CD4-positive, alpha-beta memory T cell (primary cell): ENCODE data around the gene BTG2. TPM values are rescaled to one million over a fixed set of nuclear protein-coding genes. Genes with fewer than 3 reads are reported as not detected.

Source experiments
- CTCF ChIA-PET: fragments of 350-600 bp; sonication (Branson Sonifier 250); formaldehyde crosslinking; loops from one replicate; lab custom pipeline; 2021; ENCODE audit warnings: inconsistent platforms; ENCODE audit not compliant: partially characterized antibody; lab: Charles Lee
- POLR2A ChIA-PET: fragments of 350-600 bp; sonication (Branson Sonifier 250); formaldehyde crosslinking; loops from one replicate; lab custom pipeline; 2021; ENCODE audit not compliant: partially characterized antibody; lab: Charles Lee
- DNase-seq, 5 donors: peaks; one replicate each; pipeline versions ENCODE4 v3.0.0 to v3.0.0-alpha.2; 2020 to 2022; ENCODE audit warnings: mixed read lengths in 1 of 5
- H3K27ac ChIP-seq: one replicate; pipeline ENCODE4 v1.7.0; 2013; ENCODE audit warnings: low read depth, low read length
- H3K27me3 ChIP-seq: 2 replicates; pipeline ENCODE4 v1.7.0; 2013; ENCODE audit warnings: mild to moderate bottlenecking, low read length, moderate library complexity; ENCODE audit not compliant: insufficient read depth
- H3K36me3 ChIP-seq: 2 replicates; pipeline ENCODE4 v1.7.0; 2013; ENCODE audit warnings: mild to moderate bottlenecking, low read length, moderate library complexity; ENCODE audit not compliant: insufficient read depth
- H3K4me1 ChIP-seq: 2 replicates; pipeline ENCODE4 v1.7.0; 2013; ENCODE audit warnings: mild to moderate bottlenecking, low read length, moderate library complexity; ENCODE audit not compliant: insufficient read depth
- H3K4me3 ChIP-seq, 2 donors: one replicate each; pipeline ENCODE4 v1.7.0; 2013; ENCODE audit warnings: low read length in 2 of 2, mild to moderate bottlenecking in 1 of 2
- H3K9me3 ChIP-seq, 2 donors: one replicate each; pipeline ENCODE4 v1.7.0; 2013; ENCODE audit warnings: low read length in 2 of 2, control low read depth in 1 of 2; ENCODE audit not compliant: control insufficient read depth in 1 of 2
- H3K27ac Mint-ChIP-seq, 7 donors: one replicate each; pipeline ENCODE4 v1.8.0; 2020 to 2021; ENCODE audit warnings: mixed read lengths in 7 of 7, mild to moderate bottlenecking in 6 of 7, inconsistent platforms in 3 of 7, moderate library complexity in 3 of 7
- H3K27me3 Mint-ChIP-seq, 2 donors: one replicate each; pipeline ENCODE4 v1.8.0; 2020 to 2021; ENCODE audit warnings: mixed read lengths in 2 of 2
- H3K36me3 Mint-ChIP-seq, 2 donors: one replicate each; pipeline ENCODE4 v1.8.0; 2020 to 2021; ENCODE audit warnings: mixed read lengths in 2 of 2, inconsistent platforms in 1 of 2, mild to moderate bottlenecking in 1 of 2
- H3K4me1 Mint-ChIP-seq, 4 donors: one replicate each; pipeline ENCODE4 v1.8.0; 2020 to 2021; ENCODE audit warnings: mixed read lengths in 4 of 4, mild to moderate bottlenecking in 1 of 4
- H3K4me3 Mint-ChIP-seq, 8 donors: one replicate each; pipeline ENCODE4 v1.8.0; 2020 to 2021; ENCODE audit warnings: mixed read lengths in 8 of 8, mild to moderate bottlenecking in 7 of 8, moderate library complexity in 6 of 8, inconsistent platforms in 3 of 8
- H3K9me3 Mint-ChIP-seq, 8 donors: one replicate each; pipeline ENCODE4 v1.8.0; 2020 to 2021; ENCODE audit warnings: mixed read lengths in 8 of 8, mild to moderate bottlenecking in 5 of 8, inconsistent platforms in 3 of 8, moderate library complexity in 1 of 8
- intact Hi-C: fragments of 100-400 bp; cut with micrococcal nuclease; formaldehyde crosslinking; loops from one replicate; pipeline ENCODE4 v1.15.1; 2023
- polyA plus RNA-seq, 2 donors: library from polyadenylated mRNA; unstranded; fragments of 300-500 nt; fragmentation: Illumina TruSeq; gene quantifications; one replicate each; pipeline ENCODE4 v1.2.3, GENCODE V29; 2021
- total RNA-seq, 2 experiments: library from RNA; stranded (reverse); gene quantifications; one replicate each; pipeline ENCODE4 v1.2.3, GENCODE V29; 2021

Gene BTG2
- total and polyA plus RNA-seq, 4 experiments from 2014 or later, result 123 to 288 (median 199) TPM

DNA sequence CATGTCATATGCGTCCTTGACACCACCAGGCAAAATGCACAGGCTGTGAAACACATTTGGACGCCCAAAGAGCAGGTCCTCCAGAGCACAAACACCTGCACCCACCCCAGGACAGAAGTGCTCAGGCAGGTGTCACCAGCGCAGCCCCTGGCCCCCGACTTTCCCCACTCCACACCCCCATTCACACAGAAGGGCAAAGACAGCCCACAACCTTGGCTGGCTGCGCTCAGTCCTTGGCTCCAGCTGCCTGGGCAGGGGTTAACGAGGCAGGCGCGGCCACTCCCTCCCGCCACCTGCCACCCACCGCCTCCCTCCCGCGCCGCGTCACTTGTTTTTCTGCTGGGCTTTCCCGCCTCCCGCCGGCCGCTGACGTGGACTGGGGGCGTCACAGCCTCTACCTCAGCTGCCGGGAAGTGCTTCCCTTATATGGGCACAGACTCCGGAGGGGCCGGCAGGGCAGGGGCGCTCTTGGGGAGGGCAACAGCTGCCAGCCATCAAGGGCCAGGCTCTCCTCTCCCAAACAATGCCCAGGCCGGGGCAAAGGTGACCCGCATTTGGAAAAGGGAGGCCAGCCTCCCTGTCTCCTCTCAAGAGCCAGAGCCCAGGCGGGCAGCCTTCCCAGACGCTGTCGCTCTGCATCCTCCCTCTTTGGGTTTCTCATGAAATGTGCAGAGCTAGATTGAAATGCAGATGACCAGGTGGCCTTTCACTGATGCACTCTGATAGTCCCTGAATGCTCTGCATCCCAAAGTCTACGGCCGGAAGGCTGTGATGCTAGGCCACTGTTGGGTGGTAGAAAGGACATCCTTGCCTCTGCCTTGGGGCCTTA is 14.8 kb upstream of the BTG2 start:
- peak overlapping the region; percentile 11 to 65 for H3K4me3 ChIP-seq
- no peaks in the 10 kb centered on the region for H3K27me3 Mint-ChIP-seq
- peak overlapping the region; percentile 98 to 100 (median 100) for H3K27ac Mint-ChIP-seq

GRCh38 chr1:203291201-203292096 is 13.9 kb upstream of the BTG2 start:
- Histone ChIP-seq H3K4me3 (peak overlapping the region in 1 of 2 donors; percentile 65), H3K27ac (peak overlapping the region; percentile 97), H3K4me1 (peaks cover 52% of the 10 kb centered on the region), H3K9me3 (no peaks in the 10 kb centered on the region), H3K27me3 (no peaks in the 10 kb centered on the region), H3K36me3 (no peaks in the 10 kb centered on the region)
- Mint-ChIP-seq H3K9me3 (peaks cover 0 to 4% (median 0%) of the 10 kb centered on the region in 8 donors), H3K27me3 (no peaks in the 10 kb centered on the region), H3K36me3 (peaks cover 0 to 7% of the 10 kb centered on the region in 2 donors), H3K4me3 (peak overlapping the region in 7 of 8 donors; percentile 47 to 89 (median 83)), H3K4me1 (peaks cover 44 to 62% (median 55%) of the 10 kb centered on the region in 4 donors), H3K27ac (peak overlapping the region; percentile 98 to 100 (median 100))
- intact Hi-C loops, result no loop called here
- CTCF ChIA-PET, result interaction anchor here (1.1 to 15.2 kb wide), 8 partner anchors 10 to 48 kb away, joined by 3 to 178 read pairs (median 85); partner anchors contain the start of gene BTG2
- DNase-seq, result no peak
- POLR2A ChIA-PET, result interaction anchor here (1.2 to 23.9 kb wide), 6 partner anchors 17 to 386 kb away, joined by 3 to 877 read pairs (median 204); partner anchors contain the start of gene BTG2

More for the DNA sequence above, 14.8 kb upstream of the BTG2 start:
- Mint-ChIP-seq H3K36me3 (peaks cover 0 to 7% of the 10 kb centered on the region in 2 donors), H3K9me3 (peaks cover 0 to 4% (median 0%) of the 10 kb centered on the region in 8 donors), H3K4me3 (peak overlapping the region; percentile 75 to 89 (median 84)), H3K4me1 (peaks cover 48 to 69% (median 58%) of the 10 kb centered on the region in 4 donors)
- Histone ChIP-seq H3K27ac (peak overlapping the region; percentile 97), H3K9me3 (no peaks in the 10 kb centered on the region), H3K27me3 (no peaks in the 10 kb centered on the region), H3K36me3 (no peaks in the 10 kb centered on the region), H3K4me1 (peaks cover 61% of the 10 kb centered on the region)
- DNase-seq, result peak; percentile 96 to 98 (median 97)
- intact Hi-C loops, result loop anchor here (1.0 kb wide), 1 partner anchor 15 kb away; the partner anchor contains the start of gene BTG2
- ChIA-PET CTCF (interaction anchor here (1.1 to 15.2 kb wide), 9 partner anchors 9 to 49 kb away, joined by 3 to 178 read pairs (median 78); partner anchors contain the start of gene BTG2), POLR2A (interaction anchor here (0.8 to 23.9 kb wide), 8 partner anchors 16 to 387 kb away, joined by 3 to 877 read pairs (median 50); partner anchors contain the start of genes ATP2B4 and BTG2)

DNA sequence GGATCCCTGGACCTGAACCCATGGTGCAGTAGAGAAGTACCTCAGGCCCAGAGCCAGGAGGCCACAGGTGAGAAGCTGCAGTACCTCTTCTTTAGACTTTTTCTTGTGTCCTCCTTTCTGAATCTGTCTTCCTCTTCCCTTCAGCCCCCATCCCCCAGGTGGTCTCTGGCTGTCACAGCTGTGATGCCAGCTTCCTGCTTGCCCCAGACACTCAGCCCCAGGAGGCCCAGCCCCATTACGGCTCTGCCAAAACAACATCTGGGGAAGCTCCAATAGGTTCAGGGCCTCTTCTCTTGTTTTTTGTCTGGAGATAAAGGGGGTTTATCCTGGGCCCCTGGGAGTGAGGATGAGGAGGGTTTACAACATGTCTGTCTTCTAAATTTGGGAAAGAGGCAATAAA is 9.5 kb upstream of the BTG2 start:
- no peaks in the 10 kb centered on the region for H3K36me3 ChIP-seq
- intact Hi-C loops, result no loop called here
- peak overlapping the region in 4 of 7 donors; percentile 26 to 82 (median 50) for H3K27ac Mint-ChIP-seq
- no peaks in the 10 kb centered on the region for H3K27me3 Mint-ChIP-seq
- H3K27ac ChIP-seq, result no peak overlapping the region
- peaks cover 18 to 32% (median 27%) of the 10 kb centered on the region in 4 donors for H3K4me1 Mint-ChIP-seq
- peaks cover 0 to 2% (median 0%) of the 10 kb centered on the region in 8 donors for H3K9me3 Mint-ChIP-seq
- CTCF ChIA-PET, result interaction anchor here (2.8 to 15.2 kb wide), 2 partner anchors 13 to 28 kb away, joined by 16 to 141 read pairs; partner anchors contain the start of gene BTG2
- H3K4me3 Mint-ChIP-seq, result no peak overlapping the region
- POLR2A ChIA-PET, result interaction anchor here (0.7 to 11.3 kb wide), 6 partner anchors 8 to 31 kb away, joined by 3 to 669 read pairs (median 6); partner anchors contain the start of gene BTG2
- H3K4me1 ChIP-seq, result peaks cover 12% of the 10 kb centered on the region
- H3K4me3 ChIP-seq, result no peak overlapping the region
- H3K36me3 Mint-ChIP-seq, result no peaks in the 10 kb centered on the region
- H3K9me3 ChIP-seq, result no peaks in the 10 kb centered on the region
- H3K27me3 ChIP-seq, result no peaks in the 10 kb centered on the region
- DNase-seq, result no peak

DNA sequence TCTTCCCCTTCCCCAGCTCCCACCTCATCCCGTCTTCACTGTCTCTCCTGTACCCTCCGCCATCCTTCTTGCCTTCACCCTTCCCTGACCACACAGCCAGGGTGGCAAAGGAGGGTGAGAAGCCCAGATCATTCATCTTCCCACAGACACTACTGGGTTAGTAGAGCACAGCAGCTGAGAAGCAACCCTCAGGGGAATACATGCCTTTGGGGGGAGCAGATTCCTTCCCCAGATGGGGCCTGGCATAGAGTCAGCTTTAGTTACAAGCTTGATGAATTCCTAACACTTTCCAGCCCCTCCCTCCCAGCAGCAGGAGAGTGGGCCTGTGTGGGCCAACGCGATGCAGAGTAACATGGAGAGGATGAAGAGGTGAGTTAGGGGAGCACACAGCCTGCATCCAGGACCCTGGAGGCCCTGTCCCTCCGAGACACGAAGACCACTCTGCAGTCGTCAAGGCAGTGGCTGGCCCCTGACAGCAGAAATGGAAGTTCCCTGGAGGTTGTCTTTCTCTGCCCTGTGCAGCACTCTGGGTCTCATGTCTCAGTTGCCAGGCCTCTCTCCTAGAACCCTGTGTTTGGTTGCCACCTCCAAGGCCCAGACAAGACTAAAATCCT is 8.8 kb upstream of the BTG2 start:
- H3K27me3 Mint-ChIP-seq, result no peaks in the 10 kb centered on the region
- no peaks in the 10 kb centered on the region for H3K36me3 Mint-ChIP-seq
- H3K9me3 Mint-ChIP-seq, result peaks cover 0 to 2% (median 0%) of the 10 kb centered on the region in 8 donors
- Histone ChIP-seq H3K4me1 (peaks cover 6% of the 10 kb centered on the region), H3K27me3 (no peaks in the 10 kb centered on the region), H3K9me3 (no peaks in the 10 kb centered on the region), H3K36me3 (no peaks in the 10 kb centered on the region), H3K4me3 (no peak overlapping the region), H3K27ac (no peak overlapping the region)
- H3K4me1 Mint-ChIP-seq, result peaks cover 11 to 31% (median 24%) of the 10 kb centered on the region in 4 donors
- CTCF ChIA-PET, result interaction anchor here (2.8 to 15.2 kb wide), 2 partner anchors 12 to 28 kb away, joined by 16 to 141 read pairs; partner anchors contain the start of gene BTG2
- intact Hi-C loops, result no loop called here
- no peak for DNase-seq
- peak overlapping the region in 4 of 7 donors; percentile 67 to 82 (median 75) for H3K27ac Mint-ChIP-seq
- POLR2A ChIA-PET, result interaction anchor here (0.7 to 11.3 kb wide), 5 partner anchors 9 to 31 kb away, joined by 4 to 669 read pairs (median 7); partner anchors contain the start of gene BTG2
- no peak overlapping the region for H3K4me3 Mint-ChIP-seq

- POLR2A ChIA-PET, result interaction anchor here (1.4 to 3.4 kb wide), 4 partner anchors 8 to 27 kb away, joined by 4 to 26 read pairs (median 7); no protein-coding TSS in a partner anchor
Measured at GRCh38 chr1:203299169-203299568, 6.2 kb upstream of the BTG2 start.

More at GRCh38 chr1:203299169-203299568, 6.2 kb upstream of the BTG2 start:
- Mint-ChIP-seq H3K4me1 (peaks cover 17 to 38% (median 29%) of the 10 kb centered on the region in 4 donors), H3K27ac (peak overlapping the region in 1 of 7 donors; percentile 21), H3K4me3 (no peak overlapping the region), H3K36me3 (no peaks in the 10 kb centered on the region), H3K9me3 (peaks cover 0 to 2% (median 0%) of the 10 kb centered on the region in 8 donors), H3K27me3 (no peaks in the 10 kb centered on the region)
- Histone ChIP-seq H3K9me3 (no peaks in the 10 kb centered on the region), H3K4me3 (no peak overlapping the region), H3K4me1 (peaks cover 14% of the 10 kb centered on the region), H3K36me3 (no peaks in the 10 kb centered on the region), H3K27me3 (no peaks in the 10 kb centered on the region), H3K27ac (no peak overlapping the region)
- no peak for DNase-seq
- CTCF ChIA-PET, result interaction anchor here (0.7 to 2.3 kb wide), 8 partner anchors 10 to 39 kb away, joined by 3 to 6 read pairs (median 4); no protein-coding TSS in a partner anchor
- intact Hi-C loops, result no loop called here
